ENCODE measurements around the gene ELMOD3.
"Not testable (repeated sequence)": the region's sequence is repeated elsewhere in the genome, so short reads cannot be mapped to it uniquely, and the experiment has no call there.

The ELMOD3 gene

GRCh38 chr2:85405201-85406059 lies 50.9 kb downstream of the ELMOD3 start:
- DNase-seq = peak; percentile 43

- DNase-seq = no peak
Measured at GRCh38 chr2:85409845-85410583, 55.4 kb downstream of the ELMOD3 start, which contains the start of gene CAPG. TSS of gene CAPG (minus strand) at chr2:85410366. CDS start at chr2:85402145, 8,221 bp downstream.

GRCh38 chr2:85410584-85411404 lies 56.2 kb downstream of the ELMOD3 start:
- DNase-seq = no peak

DNA sequence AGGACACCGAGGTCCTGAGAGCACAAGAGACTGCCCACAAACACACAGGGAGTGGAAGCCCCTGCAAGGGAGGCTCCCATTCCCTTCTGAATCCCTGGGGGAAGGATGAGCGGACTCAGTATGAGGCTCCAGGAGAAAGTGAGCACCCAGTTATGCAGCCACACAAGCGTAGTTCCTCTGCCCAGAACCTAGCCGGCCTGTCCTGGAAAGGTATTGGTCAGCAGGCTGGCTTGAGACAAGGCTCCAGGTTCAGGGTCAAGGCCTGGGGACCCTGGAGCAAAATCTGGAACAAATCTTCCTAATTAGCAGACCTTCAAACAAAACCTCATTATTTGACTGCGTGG lies 56.8 kb downstream of the ELMOD3 start:
- DNase-seq = no peak

DNA sequence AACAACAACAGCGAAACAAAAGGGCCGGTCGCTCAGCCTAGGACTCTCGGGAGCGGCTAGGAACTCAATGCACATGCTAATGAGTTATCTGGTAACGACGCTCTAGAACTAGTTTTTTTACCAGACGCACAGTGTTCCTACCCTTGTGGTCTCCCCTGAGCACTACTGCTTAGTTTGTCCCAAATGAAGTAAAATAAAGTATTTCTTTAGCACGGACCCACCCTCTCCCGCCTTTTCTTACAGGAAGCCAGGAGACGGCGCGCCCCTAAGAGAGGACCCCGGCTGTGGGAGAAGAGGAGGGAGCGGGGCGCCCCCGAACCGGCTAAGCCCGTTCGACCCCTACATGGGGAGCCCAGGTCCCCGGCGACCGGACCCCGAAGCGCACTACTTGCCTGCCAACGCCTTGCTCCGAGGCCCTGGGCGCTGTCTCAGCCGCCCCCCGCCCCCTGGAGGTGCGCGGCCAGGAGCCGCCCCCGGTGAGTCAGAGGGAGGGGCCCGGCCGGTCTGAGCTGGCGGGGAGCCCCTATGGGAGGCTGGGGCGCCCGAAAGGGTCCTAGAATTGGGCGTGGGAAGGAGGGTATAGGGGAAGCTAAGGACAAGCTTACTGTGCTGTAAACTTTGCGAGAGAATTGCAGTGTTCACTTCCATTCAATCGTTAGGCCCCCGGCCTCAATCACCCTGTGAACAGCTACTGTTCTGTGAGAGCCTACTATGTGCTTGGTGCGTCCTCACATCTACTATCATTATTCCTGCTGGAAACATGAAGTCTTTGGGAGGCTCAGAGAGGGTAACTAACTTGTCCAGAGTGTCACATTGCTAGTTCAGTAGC lies 59.2 kb downstream of the ELMOD3 start:
- peak; percentile 62 for DNase-seq

- DNase-seq = not testable (repeated sequence)
Measured at GRCh38 chr2:85414421-85414759, 59.8 kb downstream of the ELMOD3 start.

DNA sequence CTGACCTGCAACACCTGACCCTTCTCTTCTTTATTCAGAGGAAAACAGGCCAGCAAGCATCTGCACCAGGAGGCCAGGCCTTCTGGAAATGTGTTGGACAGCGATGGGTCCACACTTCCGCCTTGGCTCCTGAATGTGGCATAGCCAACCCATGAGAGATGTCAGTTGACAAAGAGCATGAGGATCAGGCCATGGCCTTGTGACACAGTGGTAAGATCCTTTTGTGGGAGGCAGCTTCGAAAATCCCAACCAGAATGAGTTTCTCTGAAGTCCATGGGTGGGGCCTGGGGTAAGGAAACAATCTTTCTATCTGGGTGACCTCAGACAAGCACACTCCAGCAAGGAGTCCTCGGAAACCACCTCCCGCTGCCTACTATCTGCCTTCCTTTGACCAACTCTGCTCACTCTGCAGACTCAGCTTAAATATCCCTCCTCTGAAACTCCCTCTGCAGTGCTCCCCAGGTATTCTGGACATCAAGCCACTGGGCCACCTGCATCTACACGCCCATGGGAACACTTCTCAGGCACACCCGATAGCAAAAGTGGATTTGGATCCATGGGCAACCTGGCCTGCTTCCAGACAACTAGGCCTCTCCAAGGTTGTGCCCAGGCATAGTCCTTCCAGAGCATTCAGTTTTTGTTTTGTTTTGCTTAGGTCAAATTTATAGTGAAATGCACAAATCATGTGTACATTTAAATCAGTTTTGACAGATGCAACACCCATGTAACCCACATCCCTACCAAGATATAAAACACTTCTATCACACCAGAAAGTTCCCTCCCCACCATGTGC lies 60.4 kb downstream of the ELMOD3 start:
- no peak for DNase-seq

DNA sequence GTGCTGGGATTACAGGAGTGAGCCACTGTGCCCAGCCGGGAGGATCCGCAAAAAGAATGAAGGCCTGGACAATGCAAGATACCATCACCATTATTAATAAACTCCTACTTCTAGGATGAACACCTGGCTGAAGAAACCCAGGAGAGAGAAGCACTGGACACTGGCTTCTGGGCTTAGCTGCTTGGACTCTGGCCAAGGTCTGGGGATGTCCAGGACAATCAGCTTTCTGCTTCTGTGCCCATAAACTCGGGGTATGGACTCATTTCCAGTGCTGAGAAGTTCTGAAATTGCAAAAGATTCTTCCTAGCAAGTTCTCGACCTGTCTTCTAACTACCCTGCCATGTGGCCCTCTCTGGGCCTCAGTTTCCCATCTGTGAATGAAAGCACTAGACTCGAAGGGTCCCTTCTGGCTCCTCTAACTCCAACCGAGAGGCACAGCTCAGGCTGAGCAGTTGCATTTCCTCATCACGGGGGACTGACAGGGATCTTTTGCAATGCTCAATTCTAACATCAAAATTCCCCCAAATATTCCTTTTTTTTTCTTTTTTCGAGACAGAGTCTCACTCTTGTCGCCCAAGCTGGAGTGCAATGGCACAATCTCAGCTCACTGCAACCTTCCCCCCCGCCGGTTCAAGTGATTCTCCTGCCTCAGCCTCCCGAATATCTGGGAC lies 61.5 kb downstream of the ELMOD3 start:
- no peak for DNase-seq

GRCh38 chr2:85418132-85419008 lies 63.8 kb downstream of the ELMOD3 start, which contains the start of gene SH2D6:
TSS of gene SH2D6 (plus strand) at chr2:85418714. CDS start at chr2:85429466, 10,752 bp downstream.
- peak; percentile 87 for DNase-seq

DNA sequence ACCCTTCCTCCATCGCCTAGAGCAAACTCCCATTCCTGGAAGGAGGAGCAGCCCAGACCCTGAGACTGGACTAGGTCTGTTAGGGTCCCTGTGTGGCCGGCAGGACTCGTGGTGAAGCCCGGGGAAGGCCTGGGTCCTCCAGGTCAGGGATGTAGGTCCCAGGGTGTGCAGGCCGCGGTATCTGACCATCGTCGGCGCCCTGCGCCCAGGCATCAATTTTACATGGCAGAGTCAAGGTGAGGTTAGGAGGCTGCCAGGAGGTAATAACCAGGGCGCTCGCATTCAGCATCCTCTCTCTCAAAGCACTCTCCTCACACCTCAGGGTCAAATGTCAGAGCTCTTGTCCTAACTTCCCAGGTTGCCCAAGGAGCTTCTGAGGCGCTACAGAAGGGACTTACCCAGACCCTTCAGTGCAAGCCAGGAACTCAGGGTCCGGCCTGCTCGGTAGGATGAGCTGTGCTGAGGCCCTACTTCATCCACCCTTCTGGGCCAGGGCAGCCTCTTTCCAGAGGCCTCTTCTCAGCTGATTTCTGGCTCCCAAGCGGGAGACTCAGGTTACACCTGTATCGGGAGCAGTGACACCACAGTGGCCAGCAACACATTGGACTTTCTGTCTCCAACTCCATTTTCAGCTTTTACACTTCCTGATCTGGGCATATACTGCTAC lies 64.6 kb downstream of the ELMOD3 start:
- no peak for DNase-seq

GRCh38 chr2:85420536-85421259 lies 66.1 kb downstream of the ELMOD3 start:
- peak; percentile 80 for DNase-seq

GRCh38 chr2:85421260-85422071 lies 66.9 kb downstream of the ELMOD3 start:
- DNase-seq = peak; percentile 61

GRCh38 chr2:85422072-85422457 lies 67.5 kb downstream of the ELMOD3 start:
- DNase-seq = no peak

DNA sequence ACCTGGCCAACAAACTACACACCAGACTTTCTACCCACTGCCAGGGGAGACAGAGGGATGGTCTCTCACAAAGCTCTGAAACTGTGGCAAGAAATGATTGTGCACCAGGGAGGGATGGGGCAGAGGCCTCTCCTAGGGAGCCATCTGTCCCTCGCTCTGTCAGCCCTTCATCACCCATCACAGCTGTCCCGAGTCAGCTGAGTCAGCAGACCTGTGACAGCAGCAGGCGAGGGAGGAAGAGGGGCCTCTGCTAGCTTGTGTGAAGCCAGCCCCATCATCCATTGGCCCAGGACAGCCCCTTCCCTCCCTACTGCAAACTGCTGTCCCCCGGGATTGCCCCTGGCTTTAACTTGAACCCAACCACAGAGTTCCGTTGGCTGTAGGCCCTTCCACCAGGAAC lies 69.0 kb downstream of the ELMOD3 start:
- DNase-seq = no peak

GRCh38 chr2:85425588-85425987 lies 71.0 kb downstream of the ELMOD3 start:
- DNase-seq = no peak

- DNase-seq = no peak
Measured at GRCh38 chr2:85427300-85427835, 72.8 kb downstream of the ELMOD3 start.

- no peak for DNase-seq
Measured at GRCh38 chr2:85428343-85428881, 73.8 kb downstream of the ELMOD3 start.

Measured in fibroblast of skin of right quadriceps (primary cell).